Measurements from ENCODE around the gene PRR19. TPM values are rescaled to one million over a fixed set of nuclear protein-coding genes. Genes with fewer than 3 reads are reported as not detected.
"Not testable (repeated sequence)": the region's sequence is repeated elsewhere in the genome, so short reads cannot be mapped to it uniquely, and the experiment has no call there.

Gene PRR19
- total RNA-seq, 4 donors from 2014 or later, result 0.30 to 0.44 TPM; not detected in 2

GRCh38 chr19:42254850-42255765 lies 46.8 kb upstream of the PRR19 start, which contains the start of gene ERF:
TSS of gene ERF (minus strand) at chr19:42255128. CDS start at chr19:42254999, 129 bp downstream.
- H3K9me3 ChIP-seq, result no peaks in the 10 kb centered on the region
- H3K36me3 ChIP-seq, result peaks cover 0 to 4% (median 0%) of the 10 kb centered on the region in 3 donors
- H3K27me3 ChIP-seq, result no peaks in the 10 kb centered on the region
- peaks cover 0 to 47% (median 31%) of the 10 kb centered on the region in 4 donors for H3K4me1 ChIP-seq
- DNase-seq (ENCODE audit: low spot score in 2 of 2), result peak; percentile 95
- peak; percentile 97 to 99 for TF ChIP-seq POLR2A (IDR thresholded peaks at IDR 0.05)
- peak; percentile 49 to 96 for TF ChIP-seq EP300 (IDR thresholded peaks at IDR 0.05)
- peak in 2 of 5 experiments; percentile 25 to 54 for TF ChIP-seq CTCF (IDR thresholded peaks at IDR 0.05)
- peak within 1 kb of the TSS; percentile 88 to 99 (median 96) for H3K4me3 ChIP-seq
- WGBS, 2 donors, result 1% methylated on average over 17 to 18 of the region's 75 CpGs
- H3K27ac ChIP-seq, result peak within 1 kb of the TSS; percentile 98 to 100 (median 100)

DNA sequence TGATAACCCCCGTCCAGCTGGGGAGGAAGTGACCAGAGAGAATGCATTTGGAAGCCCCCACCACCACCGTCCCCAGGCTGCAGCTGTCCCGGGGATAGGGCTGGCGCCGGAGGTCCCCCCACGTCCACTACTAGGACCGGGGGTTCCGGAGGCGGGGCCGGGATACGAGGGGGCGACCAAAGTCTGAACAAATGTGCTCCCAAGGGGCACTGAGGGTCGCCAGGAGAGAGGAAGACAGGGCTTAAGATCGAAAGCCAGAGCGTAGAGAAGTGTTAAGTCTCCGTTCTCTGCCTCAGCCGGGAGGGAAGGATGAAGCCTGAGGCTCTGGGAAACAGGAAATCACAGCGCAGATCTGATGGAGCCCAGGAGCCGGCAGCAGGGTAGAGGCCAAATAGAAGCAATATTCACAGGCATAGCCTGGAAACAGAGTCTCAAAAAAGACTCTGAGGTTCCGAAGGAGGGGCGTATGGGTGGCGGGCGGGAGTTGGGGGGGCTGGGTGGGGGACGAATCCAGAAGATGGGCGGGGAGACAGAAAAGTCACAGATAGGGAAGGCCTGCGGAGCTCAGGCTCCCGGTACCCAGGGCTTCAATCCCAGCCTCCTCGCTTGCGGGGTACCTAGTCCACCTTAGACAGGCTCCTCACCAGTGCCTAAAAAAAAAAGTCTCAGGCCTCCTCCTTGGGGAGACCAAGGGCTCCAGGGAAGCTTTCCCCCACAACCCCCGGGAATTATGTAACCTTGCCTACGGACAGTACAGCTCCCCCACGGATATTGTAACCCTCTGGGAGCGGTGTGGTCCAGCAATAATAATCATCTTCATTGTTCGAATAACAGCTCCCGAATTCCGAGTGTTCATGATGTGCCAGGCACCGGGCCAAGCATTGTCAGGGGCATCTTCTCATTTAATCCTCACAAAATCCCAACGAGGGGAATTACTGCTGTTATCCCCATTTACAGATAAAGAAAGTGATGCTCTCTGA lies 45.9 kb upstream of the PRR19 start:
- TF ChIP-seq EP300 (IDR thresholded peaks at IDR 0.05) (peak in 1 of 2 donors; percentile 32), POLR2A (IDR thresholded peaks at IDR 0.05) (no peak), CTCF (IDR thresholded peaks at IDR 0.05) (peak in 1 of 5 experiments; percentile 12)
- WGBS, 2 donors, result 3 to 4% methylated on average over 27 to 37 of the region's 38 CpGs
- Histone ChIP-seq H3K9me3 (no peaks in the 10 kb centered on the region), H3K4me3 (peak overlapping the region; percentile 88 to 99 (median 96)), H3K27ac (peak overlapping the region; percentile 98 to 100 (median 100)), H3K36me3 (no peaks in the 10 kb centered on the region), H3K4me1 (peaks cover 0 to 38% (median 21%) of the 10 kb centered on the region in 4 donors), H3K27me3 (no peaks in the 10 kb centered on the region)
- DNase-seq (ENCODE audit: low spot score in 2 of 2), result no peak

GRCh38 chr19:42257842-42258241 lies 44.1 kb upstream of the PRR19 start:
- H3K27ac ChIP-seq; H3K36me3 ChIP-seq; H3K27me3 ChIP-seq; H3K9me3 ChIP-seq; DNase-seq (ENCODE audit: low spot score in 2 of 2); H3K4me3 ChIP-seq: not testable (repeated sequence)
- 81 to 88% methylated on average over 3 of the region's 3 CpGs for WGBS, 2 donors
- H3K4me1 ChIP-seq, result peaks cover 0 to 20% (median 5%) of the 10 kb centered on the region in 4 donors

DNA sequence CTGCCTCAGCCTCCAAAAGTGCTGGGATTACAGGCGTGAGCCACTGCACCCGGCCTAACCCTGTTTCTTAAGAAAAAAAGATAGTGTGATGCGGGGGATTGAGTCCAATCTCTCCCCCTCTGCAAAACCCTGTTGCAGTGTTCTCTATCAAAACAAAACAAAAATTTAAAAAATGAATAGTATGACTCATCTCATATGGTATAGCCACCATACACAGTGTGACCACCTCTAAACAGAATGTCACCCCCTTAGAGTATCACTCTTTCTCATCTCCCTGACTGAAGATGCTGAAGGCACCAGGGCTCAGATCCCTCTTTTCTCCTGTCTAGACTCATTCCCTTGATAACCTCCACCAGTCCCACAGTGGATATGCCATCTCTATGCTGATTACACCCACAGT lies 40.2 kb upstream of the PRR19 start:
- no peaks in the 10 kb centered on the region for H3K36me3 ChIP-seq
- no peaks in the 10 kb centered on the region for H3K27me3 ChIP-seq
- TF ChIP-seq POLR2A (IDR thresholded peaks at IDR 0.05), result no peak
- TF ChIP-seq CTCF (IDR thresholded peaks at IDR 0.05), result no peak
- no peak for TF ChIP-seq EP300 (IDR thresholded peaks at IDR 0.05)
- peaks cover 0 to 4% (median under 1%) of the 10 kb centered on the region in 4 donors for H3K4me1 ChIP-seq
- H3K4me3 ChIP-seq, result no peak overlapping the region
- H3K9me3 ChIP-seq, result no peaks in the 10 kb centered on the region
- no peak for DNase-seq (ENCODE audit: low spot score in 2 of 2)
- H3K27ac ChIP-seq, result no peak overlapping the region
- 89 to 96% methylated on average over 3 of the region's 3 CpGs for WGBS, 2 donors

- H3K27me3 ChIP-seq; H3K9me3 ChIP-seq; H3K27ac ChIP-seq; DNase-seq (ENCODE audit: low spot score in 2 of 2); H3K36me3 ChIP-seq; H3K4me3 ChIP-seq: not testable (repeated sequence)
- H3K4me1 ChIP-seq, result peaks cover 0 to 24% (median 18%) of the 10 kb centered on the region in 4 donors
- WGBS, 2 donors, result 89 to 90% methylated on average over 4 of the region's 4 CpGs
Measured at GRCh38 chr19:42266105-42266504, 35.8 kb upstream of the PRR19 start.

DNA sequence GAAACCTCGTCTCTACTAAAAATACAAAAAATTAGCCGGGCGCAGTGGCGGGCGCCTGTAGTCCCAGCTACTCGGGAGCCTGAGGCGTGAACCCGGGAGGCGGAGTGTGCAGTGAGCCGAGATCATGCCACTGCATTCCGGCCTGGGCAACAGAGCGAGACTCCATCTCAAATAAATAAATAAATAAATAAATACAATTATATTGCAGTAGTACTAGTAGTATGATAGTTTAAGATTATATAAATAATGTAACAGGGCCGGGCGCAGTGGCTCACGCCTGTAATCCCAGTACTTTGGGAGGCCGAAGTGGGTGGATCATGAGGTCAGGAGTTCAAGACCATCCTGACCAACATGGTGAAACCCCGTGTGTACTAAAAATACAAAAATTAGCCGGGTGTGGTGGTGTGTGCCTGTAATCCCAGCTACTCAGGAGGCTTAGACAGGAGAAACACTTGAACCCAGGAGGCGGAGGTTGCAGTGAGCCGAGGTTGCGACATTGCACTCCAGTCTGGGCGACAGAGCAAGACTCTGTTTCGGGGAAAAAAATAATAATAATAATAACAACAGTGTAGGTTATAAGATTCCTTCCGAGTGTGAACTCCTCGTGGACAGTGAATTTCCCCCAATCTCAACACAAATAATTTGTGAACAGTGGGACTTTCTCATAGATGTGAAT lies 34.9 kb upstream of the PRR19 start:
- not testable (repeated sequence) for H3K4me3 ChIP-seq; H3K36me3 ChIP-seq; H3K9me3 ChIP-seq; DNase-seq (ENCODE audit: low spot score in 2 of 2); H3K27me3 ChIP-seq
- peak overlapping the region in 3 of 4 donors; percentile 99 to 100 (median 99) for H3K27ac ChIP-seq
- WGBS, 2 donors, result 88 to 90% methylated on average over 25 of the region's 25 CpGs
- H3K4me1 ChIP-seq, result peaks cover 0 to 33% (median 26%) of the 10 kb centered on the region in 4 donors

Data from tibial nerve (tissue), 4 donors.